Measurements from ENCODE around the gene FGFBP2.

Gene FGFBP2

GRCh38 chr4:15965325-15965724, 2.4 kb upstream of the FGFBP2 start:
- no peak for DNase-seq

- no peak for DNase-seq
These were observed 1.2 kb upstream of the FGFBP2 start for GRCh38 chr4:15964159-15964558.

DNA sequence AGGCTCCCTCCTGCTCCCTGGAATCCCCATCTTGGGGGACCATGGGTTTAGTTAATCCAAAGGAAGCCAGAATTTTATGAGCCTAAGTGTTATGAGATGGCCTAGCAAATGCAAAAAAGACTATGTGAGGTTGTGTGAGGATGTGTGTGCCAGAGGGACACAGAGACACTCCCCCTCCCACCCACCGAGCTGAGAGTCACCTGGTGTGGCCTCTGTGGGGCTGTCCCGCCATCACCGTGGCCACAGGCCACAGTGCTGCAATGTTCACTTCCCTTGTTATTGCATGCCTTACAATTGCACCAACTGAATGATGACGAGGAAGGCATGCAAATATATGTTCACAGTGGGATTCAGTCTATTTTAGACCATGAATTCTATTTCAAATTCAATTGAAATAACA, 601 bp upstream of the FGFBP2 start:
- no peak for DNase-seq

DNA sequence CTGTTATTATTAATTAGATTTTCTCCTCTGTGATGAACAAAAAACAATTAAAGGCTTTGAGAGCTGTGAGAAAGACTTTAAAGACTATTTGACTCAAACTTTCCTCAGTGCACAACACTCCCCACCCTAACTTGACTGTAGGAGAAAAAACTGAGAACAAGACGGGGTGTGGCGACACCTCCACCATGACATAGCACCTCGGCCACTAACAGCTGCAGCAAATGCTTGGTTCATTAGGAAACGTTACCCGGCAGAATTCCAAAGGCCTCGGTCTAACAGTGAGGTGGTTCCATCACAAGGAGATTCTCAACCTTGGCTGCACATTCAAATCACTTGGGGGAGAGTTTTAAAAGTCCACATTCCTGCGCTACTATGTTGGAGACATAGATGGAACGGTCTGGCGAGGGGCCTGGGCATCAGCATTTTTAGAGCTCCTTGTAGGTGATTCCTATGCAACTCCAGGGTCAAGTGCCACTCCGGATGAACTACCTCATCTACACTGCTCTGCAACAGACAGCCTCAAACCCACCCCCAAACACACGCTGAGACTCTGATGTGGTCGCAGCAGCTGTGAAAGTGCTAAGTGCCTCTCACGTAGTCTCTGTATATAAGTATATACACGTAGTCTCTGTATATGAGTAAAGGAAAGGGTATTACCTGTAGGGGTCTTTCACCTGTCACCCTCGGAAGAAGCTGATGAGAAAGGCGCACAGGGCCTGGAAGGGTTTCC, 1.0 kb downstream of the FGFBP2 start:
- DNase-seq = no peak

- no peak for DNase-seq
These were observed 4.4 kb downstream of the FGFBP2 start for GRCh38 chr4:15958562-15958961.

- peak; percentile 84 for DNase-seq
These were observed 6.7 kb downstream of the FGFBP2 start for GRCh38 chr4:15956179-15956850.

- DNase-seq = no peak
These were observed 7.3 kb downstream of the FGFBP2 start for GRCh38 chr4:15955670-15956069.

DNA sequence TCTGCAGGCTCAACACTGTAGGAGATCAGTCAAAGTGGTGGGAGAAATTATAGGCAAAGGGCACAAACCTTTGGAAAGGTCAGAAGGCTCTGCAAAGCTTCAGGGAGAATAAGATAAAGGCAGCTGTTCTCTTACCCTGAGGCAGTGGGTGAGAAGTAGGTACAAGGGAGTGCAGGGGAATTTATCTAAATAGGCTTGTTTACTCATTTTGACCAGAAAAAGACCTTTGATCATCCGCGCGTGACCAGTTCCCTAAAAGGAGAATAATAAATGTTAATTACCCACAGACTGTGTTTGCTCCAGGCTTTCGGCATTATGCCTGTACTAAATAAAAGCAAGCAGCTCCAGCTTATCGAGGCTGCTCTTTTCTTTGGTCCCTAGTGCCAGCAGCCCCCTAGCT, 9.3 kb downstream of the FGFBP2 start:
- no peak for DNase-seq

DNA sequence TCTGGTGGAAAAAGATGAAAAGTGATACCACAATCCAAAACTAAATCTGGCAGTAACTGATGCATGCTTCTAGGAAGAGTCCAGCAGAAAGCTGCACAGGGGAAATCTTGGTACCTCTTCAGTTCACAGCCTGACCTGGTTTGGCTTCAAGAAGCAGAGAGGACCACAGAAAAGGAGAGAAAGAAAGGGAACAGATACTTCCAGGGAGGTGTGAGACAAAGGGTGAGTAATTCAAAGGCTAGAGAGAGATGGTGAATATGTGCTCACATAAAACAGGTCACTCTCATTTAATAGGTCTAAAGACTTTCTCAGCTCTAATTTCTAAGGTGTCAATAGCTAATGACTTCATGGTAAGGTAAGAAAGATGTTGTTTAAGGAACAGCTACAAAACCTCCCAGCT, 11.2 kb downstream of the FGFBP2 start:
- no peak for DNase-seq

GRCh38 chr4:15948826-15949225, 14.1 kb downstream of the FGFBP2 start:
- DNase-seq = no peak

- no peak for DNase-seq
These were observed 15.3 kb downstream of the FGFBP2 start for GRCh38 chr4:15947684-15948083.

DNA sequence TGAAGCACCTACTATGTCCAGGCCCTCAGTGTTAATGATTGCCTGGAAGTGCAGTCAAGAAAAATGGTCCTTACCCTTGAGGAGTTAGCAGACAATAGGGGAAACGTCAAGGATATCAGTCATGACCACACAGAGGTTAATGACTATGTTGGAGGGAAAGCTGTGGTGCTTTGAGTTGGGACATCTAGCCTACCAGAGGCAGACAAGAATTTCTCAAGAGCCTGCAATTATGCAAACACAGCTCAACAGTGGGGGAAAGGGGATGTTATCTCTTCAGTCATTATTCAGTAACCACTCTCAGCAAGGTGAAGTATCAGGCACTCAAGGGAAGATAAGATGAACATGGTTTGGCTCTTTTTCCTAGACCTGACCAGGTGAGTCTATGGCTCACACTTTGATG, 17.5 kb downstream of the FGFBP2 start:
- DNase-seq = no peak

- no peak for DNase-seq
These were observed 18.1 kb downstream of the FGFBP2 start for GRCh38 chr4:15944895-15945294.

DNA sequence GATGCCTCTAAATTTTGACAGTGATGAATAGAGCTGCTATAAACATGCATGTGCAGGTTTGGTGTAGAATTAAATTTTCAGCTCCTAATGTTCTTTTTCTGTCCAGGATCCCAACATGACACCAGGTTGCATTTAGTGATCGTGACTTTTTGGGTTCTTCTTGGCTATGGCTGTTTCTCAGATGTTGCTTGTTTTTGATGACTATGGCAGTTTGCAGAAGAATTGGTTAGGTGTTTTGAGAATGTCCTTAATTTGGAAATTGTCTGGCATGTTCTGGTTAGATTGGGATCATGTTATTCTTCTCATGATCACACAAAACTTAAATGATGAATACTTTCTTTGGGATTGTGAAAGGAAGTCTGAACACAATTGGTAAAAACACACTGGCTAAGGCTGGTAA, 20.7 kb downstream of the FGFBP2 start:
- no peak for DNase-seq

DNA sequence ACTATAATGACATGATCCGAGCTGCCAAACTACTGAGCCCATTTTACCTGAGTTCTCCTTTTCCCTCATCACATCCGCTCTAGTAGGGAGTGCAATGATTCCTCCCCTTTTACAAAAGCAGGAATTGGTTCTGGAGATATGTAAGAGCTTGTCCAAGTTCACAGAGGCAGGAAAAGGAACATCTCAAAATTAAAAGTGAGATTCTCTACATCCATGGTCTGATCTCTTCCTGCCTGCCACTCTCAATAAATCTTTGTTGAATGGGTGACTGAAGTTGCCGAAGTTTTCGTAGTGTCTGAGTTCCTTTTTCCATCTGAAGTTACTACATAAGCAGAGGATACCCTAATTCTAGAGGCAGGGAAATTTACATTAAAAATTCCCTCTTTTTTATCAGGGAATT, 24.3 kb downstream of the FGFBP2 start, which contains the start of gene FGFBP1:
Gene FGFBP1, minus strand, starts transcription at position 101 of the 400 bp plus-strand sequence. CDS start 2,108 bp downstream, outside the sequence.
- DNase-seq = no peak

DNA sequence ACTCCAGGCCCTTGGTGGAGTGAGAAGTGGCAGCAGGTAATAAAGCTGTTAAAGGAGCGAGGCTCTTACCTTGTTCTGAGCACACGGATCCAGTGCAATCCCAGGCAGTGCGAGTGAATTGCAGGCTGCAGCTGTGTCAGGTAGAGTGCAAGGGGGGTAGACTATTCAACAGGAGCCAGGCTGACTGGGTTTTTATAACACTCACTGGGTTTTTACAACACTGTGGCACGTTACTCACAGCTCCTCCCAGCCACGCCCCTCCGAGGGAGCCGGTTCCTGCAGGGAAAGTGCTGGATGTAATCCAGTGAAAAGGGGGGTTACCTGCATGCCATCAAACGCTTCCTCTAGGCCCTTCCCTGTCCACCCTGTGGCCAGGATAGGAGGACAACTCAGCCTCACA, 24.8 kb downstream of the FGFBP2 start:
- peak; percentile 88 for DNase-seq

DNA sequence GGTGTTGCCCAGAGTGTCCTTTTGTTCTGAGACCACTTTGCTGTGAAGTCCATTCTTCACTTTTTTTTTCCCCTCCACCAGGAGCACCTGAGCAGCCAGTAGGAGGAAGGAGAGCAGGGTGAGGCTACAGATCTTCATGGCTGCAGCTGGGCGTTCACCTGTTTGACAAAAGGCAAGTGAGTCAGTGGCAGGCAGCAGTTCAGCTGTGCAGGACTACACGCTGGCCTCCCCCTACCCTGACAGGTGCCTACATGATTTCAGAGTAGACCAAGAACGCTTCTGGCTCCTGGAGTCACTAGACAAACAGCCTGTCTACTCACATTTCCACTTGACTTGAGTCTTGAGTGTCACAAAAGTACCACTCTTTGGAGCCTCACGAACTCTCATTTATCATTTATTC, 26.5 kb downstream of the FGFBP2 start:
- no peak for DNase-seq

DNA sequence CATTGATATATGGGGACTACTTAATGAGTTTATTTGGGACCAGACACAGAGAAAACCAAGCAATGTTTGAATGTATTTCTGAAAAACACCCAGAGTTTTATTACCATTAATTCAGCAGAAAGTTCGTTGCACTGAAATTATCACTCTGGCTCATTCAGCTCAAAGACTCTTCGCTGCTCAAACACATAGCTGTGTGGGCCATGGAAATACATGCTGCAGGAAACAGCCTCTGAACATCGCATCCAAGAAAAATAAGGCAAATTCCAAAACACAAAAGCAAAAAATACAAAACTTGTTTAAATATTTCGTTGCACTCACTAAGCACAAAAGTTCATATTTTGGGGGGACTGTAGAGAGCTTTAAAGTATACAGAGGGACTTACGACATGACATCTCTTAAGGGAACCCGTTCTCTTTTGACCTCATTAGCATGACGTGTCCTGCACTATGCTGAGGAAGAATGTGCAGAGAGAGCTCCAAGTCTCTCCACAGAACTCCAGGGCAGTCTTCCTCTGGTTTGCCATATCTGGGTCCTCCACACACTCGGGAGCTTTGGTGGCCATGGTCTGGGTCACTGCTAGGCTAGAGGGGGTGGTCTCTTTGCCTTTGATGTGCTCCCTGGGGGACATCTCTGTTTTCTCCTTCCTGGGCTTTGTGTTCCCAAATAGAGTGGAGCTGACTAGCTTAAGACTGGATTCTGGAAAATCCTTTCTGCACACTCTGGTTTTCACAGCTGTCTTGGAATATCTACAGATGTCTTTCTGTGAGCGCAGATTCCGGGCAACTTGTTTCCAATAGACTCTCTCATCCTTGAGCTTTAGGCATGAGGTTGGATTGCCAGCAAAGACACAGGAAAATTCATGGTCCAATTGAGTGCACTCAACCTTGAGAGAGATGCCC, 27.2 kb downstream of the FGFBP2 start:
- DNase-seq = no peak

DNA sequence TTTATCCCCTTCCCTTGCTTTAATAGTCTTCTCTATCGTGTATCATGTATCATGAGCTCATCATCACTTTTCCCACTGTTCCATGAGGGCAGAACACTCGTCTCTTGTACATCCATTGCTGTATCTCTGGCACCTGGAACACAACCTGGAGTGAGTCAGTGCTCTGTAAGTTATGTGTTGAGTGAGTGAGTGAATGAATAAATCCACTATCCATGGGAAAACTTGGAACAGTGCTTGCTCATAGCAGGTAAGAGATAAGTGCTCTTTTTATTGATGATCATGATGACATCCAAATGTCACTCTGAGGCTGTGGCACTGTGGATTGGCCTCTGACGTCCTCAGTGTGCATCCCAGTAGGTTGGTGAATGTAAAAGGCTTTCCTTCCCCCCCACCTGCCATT, 28.7 kb downstream of the FGFBP2 start:
- no peak for DNase-seq

GRCh38 chr4:15931451-15932210, 31.3 kb downstream of the FGFBP2 start:
- DNase-seq = no peak

GRCh38 chr4:15930314-15930713, 32.7 kb downstream of the FGFBP2 start:
- no peak for DNase-seq

DNA sequence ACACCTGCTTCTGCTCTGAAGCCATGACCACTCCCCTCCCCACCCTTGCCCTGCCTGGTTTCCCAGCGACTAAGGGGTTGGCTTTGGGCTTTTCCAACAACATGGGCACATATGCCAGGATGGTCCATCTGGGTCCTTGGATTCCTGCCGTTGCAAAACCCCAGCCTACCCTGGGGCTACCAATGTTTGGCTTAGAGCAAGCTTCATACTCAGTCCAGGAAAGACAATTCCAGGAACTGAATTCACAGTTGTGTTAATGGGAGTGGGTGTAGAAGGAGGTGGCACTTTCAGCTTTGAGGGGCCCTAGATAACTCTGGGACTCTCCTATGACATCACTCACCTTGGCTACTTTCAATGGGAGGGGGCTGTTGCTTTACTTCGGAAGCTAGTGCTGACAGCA, 33.4 kb downstream of the FGFBP2 start:
- no peak for DNase-seq

GRCh38 chr4:15928883-15929282, 34.1 kb downstream of the FGFBP2 start:
- DNase-seq = no peak

Data from islet precursor cell (in vitro differentiated cells).